Fibroblast of skin of right biceps (primary cell): Measurements from ENCODE around the gene NPDC1.

Experiments used
- DNase-seq: peaks from one replicate; pipeline ENCODE4 v3.0.0-alpha.2; 2013

The NPDC1 gene

GRCh38 chr9:136990242-136990911, 55.6 kb downstream of the NPDC1 start:
- DNase-seq: no peak
